HepG2 (cell line): Measurements from ENCODE around the gene NTRK2. TPM values are rescaled to one million over a fixed set of nuclear protein-coding genes. Genes with fewer than 3 reads are reported as not detected.

Experiments
- ATAC-seq: fragments of 200-7000 bp; cut with Tn5 transposase; 3 replicates; pipeline ENCODE4 v1.9.1; 2020; ENCODE audit warnings: mild to moderate bottlenecking, moderate library complexity
- BruUV-seq: library from RNA; stranded (reverse); fragments of 400-500 nt; replicated peaks from 2 replicates; lab custom pipeline; 2021; lab: Mats Ljungman, UMichigan
- CTCF ChIA-PET: fragments of 300-600 bp; formaldehyde crosslinking; extraction: SDS; loops from one replicate; lab custom pipeline; 2021; ENCODE audit warnings: low total read pairs, inconsistent platforms, low intra/inter-chr PET ratio; lab: Yijun Ruan, JAX
- POLR2A ChIA-PET: fragments of 350-600 bp; sonication (Branson Sonifier 250); formaldehyde crosslinking; loops from one replicate; lab custom pipeline; 2020; ENCODE audit warnings: antibody characterized with exemption, inconsistent platforms; lab: Yijun Ruan, JAX
- DNase-seq: peaks from one replicate; pipeline ENCODE4 v3.0.0-alpha.2; 2015; ENCODE audit warnings: low spot score
- FAIRE-seq: peaks from 3 replicates; lab custom pipeline; 2011; peaks lifted over from hg19 to GRCh38; lab: Jason Lieb, UNC
- H2AFZ ChIP-seq: one replicate; pipeline ENCODE4 v1.6.1; 2011; ENCODE audit warnings: low read length, inconsistent platforms
- H3K27ac ChIP-seq: fragments of 300-600 bp; 3 replicates; pipeline ENCODE4 v1.8.0; 2011; ENCODE audit warnings: mixed run types, mild to moderate bottlenecking, mixed read lengths, low read length, inconsistent platforms; ENCODE audit not compliant: insufficient read depth; ENCODE audit errors: extremely low read length
- H3K27me3 ChIP-seq, 2 experiments: fragments of 200-600 bp in 1 of 2; 2 replicates in 1 of 2; 3 replicates in 1 of 2; pipeline versions ENCODE4 v1.6.0 to v1.8.0; 2011; ENCODE audit warnings: low read length in 2 of 2, mild to moderate bottlenecking in 2 of 2, moderate library complexity in 2 of 2, inconsistent platforms in 1 of 2; ENCODE audit not compliant: insufficient read depth in 2 of 2, control insufficient read depth in 1 of 2
- H3K36me3 ChIP-seq, 2 experiments: fragments of 200-600 bp in 1 of 2; replicated peaks in 1 of 2; 2 replicates in 1 of 2; 3 replicates in 1 of 2; pipeline versions ENCODE4 v1.5.1 to v1.8.0; 2011; ENCODE audit warnings: low read length in 2 of 2, inconsistent platforms in 1 of 2; ENCODE audit not compliant: insufficient read depth in 2 of 2, control insufficient read depth in 1 of 2
- H3K4me1 ChIP-seq: 2 replicates; pipeline ENCODE4 v1.5.1; 2012; ENCODE audit warnings: low read length, inconsistent platforms; ENCODE audit not compliant: insufficient read depth
- H3K4me2 ChIP-seq: 2 replicates; pipeline ENCODE4 v1.6.0; 2011; ENCODE audit warnings: low read depth, low read length, inconsistent platforms
- H3K4me3 ChIP-seq, 3 experiments: fragments of 200-600 bp in 1 of 3; sonication (generic), shearing (Covaris generic) in 1 of 3; replicated peaks in 1 of 3; 2 replicates each; pipeline ENCODE4 v1.5.1; 2011 to 2016; ENCODE audit warnings: low read length in 3 of 3, inconsistent platforms in 2 of 3, low read depth in 2 of 3, mild to moderate bottlenecking in 2 of 3, control low read depth in 1 of 3, mixed read lengths in 1 of 3; ENCODE audit not compliant: insufficient read depth in 1 of 3
- H3K79me2 ChIP-seq: one replicate; pipeline ENCODE4 v1.6.1; 2011; ENCODE audit warnings: low read length, inconsistent platforms; ENCODE audit not compliant: insufficient read depth
- H3K9ac ChIP-seq: 2 replicates; pipeline ENCODE4 v1.6.0; 2011; ENCODE audit warnings: mild to moderate bottlenecking, low read depth, low read length, inconsistent platforms; ENCODE audit not compliant: insufficient read depth
- H3K9me3 ChIP-seq: 2 replicates; pipeline ENCODE4 v1.5.1; 2012; ENCODE audit warnings: mild to moderate bottlenecking, low read length
- H4K20me1 ChIP-seq: 2 replicates; pipeline ENCODE4 v1.6.0; 2011; ENCODE audit warnings: inconsistent platforms, mild to moderate bottlenecking, low read length, moderate library complexity; ENCODE audit not compliant: insufficient read depth
- CBX5 ChIP-seq: sonication (generic); formaldehyde crosslinking; IDR thresholded peaks from 2 replicates; pipeline ENCODE4 v1.4.0; 2020; ENCODE audit warnings: missing genetic modification reagents, borderline replicate concordance
- FOXP1 ChIP-seq, 2 experiments: fragments of 450-650 bp in 1 of 2; IDR thresholded peaks; 2 replicates each; pipeline ENCODE4 v1.6.1; 2017 to 2018; ENCODE audit warnings: antibody characterized with exemption in 1 of 2
- GTF3A ChIP-seq: sonication (generic); formaldehyde crosslinking; conservative IDR thresholded peaks from 2 replicates; pipeline ENCODE4 v1.4.0; 2020; ENCODE audit warnings: mild to moderate bottlenecking, missing genetic modification reagents
- NFE2 ChIP-seq: sonication (generic); formaldehyde crosslinking; IDR thresholded peaks from 2 replicates; pipeline ENCODE4 v1.4.0; 2020; ENCODE audit warnings: missing genetic modification reagents
- NFRKB ChIP-seq: fragments of 450-650 bp; IDR thresholded peaks from 2 replicates; pipeline ENCODE4 v1.6.1; 2017
- NR2C2 ChIP-seq: sonication (generic); formaldehyde crosslinking; IDR thresholded peaks from 2 replicates; pipeline ENCODE4 v1.4.0; 2020; ENCODE audit warnings: missing genetic modification reagents, mild to moderate bottlenecking, moderate library complexity, borderline replicate concordance
- PCBP1 ChIP-seq: fragments of 200-400 bp; formaldehyde crosslinking; IDR thresholded peaks from 2 replicates; pipeline ENCODE4 v1.6.1; 2017; ENCODE audit warnings: mild to moderate bottlenecking, low read depth, low read length, borderline replicate concordance
- SMAD1 ChIP-seq: sonication (generic); formaldehyde crosslinking; IDR thresholded peaks from 2 replicates; pipeline ENCODE4 v1.4.0; 2020; ENCODE audit warnings: missing genetic modification reagents, low read depth, mild to moderate bottlenecking, borderline replicate concordance
- SP140L ChIP-seq: sonication (generic); formaldehyde crosslinking; IDR thresholded peaks from 2 replicates; pipeline ENCODE4 v1.4.0; 2020; ENCODE audit warnings: missing genetic modification reagents, borderline replicate concordance
- ZNF20 ChIP-seq: sonication (generic); formaldehyde crosslinking; IDR thresholded peaks from 2 replicates; pipeline ENCODE4 v1.4.0; 2020; ENCODE audit warnings: mild to moderate bottlenecking, moderate library complexity, missing genetic modification reagents
- ZNF652 ChIP-seq: IDR thresholded peaks from 2 replicates; pipeline ENCODE4 v1.6.1; 2016; ENCODE audit warnings: low read depth, borderline replicate concordance
- ZSCAN31 ChIP-seq: sonication (generic); formaldehyde crosslinking; IDR thresholded peaks from 2 replicates; pipeline ENCODE4 v1.5.0; 2020; ENCODE audit warnings: low read depth, mild to moderate bottlenecking, missing genetic modification reagents
- ZZZ3 ChIP-seq: sonication (generic); formaldehyde crosslinking; IDR thresholded peaks from 2 replicates; pipeline ENCODE4 v1.4.0; 2020; ENCODE audit warnings: missing genetic modification reagents, mild to moderate bottlenecking, borderline replicate concordance
- WGBS: methylation state at CpG from one replicate; pipeline ENCODE4 v1.1.6; 2017; ENCODE audit warnings: low lambda C conversion rate; 5-methylcytosine and 5-hydroxymethylcytosine counted together
- in situ Hi-C: cut with HindIII; loops from 2 replicates; pipeline ENCODE4 v1.10.0; 2017; ENCODE audit warnings: low pct_unique_long_range_greater_than_20kb; ENCODE audit not compliant: extremely low pct_ligation_motif_present
- intact Hi-C: fragments of 100-400 bp; cut with micrococcal nuclease; formaldehyde crosslinking; loops from one replicate; pipeline ENCODE4 v1.10.0; 2022; ENCODE audit not compliant: unreplicated experiment
- polyA plus RNA-seq, 8 experiments: library from polyadenylated mRNA; depleted of rRNA in 3 of 8; stranded (reverse) in 7 of 8; unstranded in 1 of 8; fragments of >200 nt; fragmentation: Illumina TruSeq in 4 of 8; extraction: Trizol in 4 of 8; gene quantifications; 2 replicates each; pipeline versions ENCODE4 v1.2.1 to v1.2.3, GENCODE V29; 2011 to 2016; ENCODE audit warnings: low read depth in 4 of 8, missing spikeins in 1 of 8, mixed read lengths in 1 of 8; ENCODE audit not compliant: insufficient read depth in 1 of 8
- total RNA-seq, 5 experiments: library from RNA; depleted of rRNA; stranded (reverse); fragments of >200 nt; fragmentation: Illumina TruSeq; extraction: Trizol; gene quantifications; 2 replicates each; pipeline ENCODE4 v1.2.3, GENCODE V29; 2016; ENCODE audit warnings: low read depth in 1 of 5
- TF ChIP-seq, protein P1 (sequence below): sonication (generic); formaldehyde crosslinking; IDR thresholded peaks from 2 replicates; pipeline ENCODE4 v1.4.0; 2020; ENCODE audit warnings: missing genetic modification reagents, mild to moderate bottlenecking, borderline replicate concordance
- TF ChIP-seq, protein P2 (sequence below): sonication (generic); formaldehyde crosslinking; IDR thresholded peaks from 2 replicates; pipeline ENCODE4 v1.4.0; 2020; ENCODE audit warnings: mild to moderate bottlenecking, missing genetic modification reagents, borderline replicate concordance

Gene NTRK2
- total and polyA plus RNA-seq, 2 of the 13 experiments (the other 11 are each of a cell fraction or from before 2014, with no cell fraction given) = not detected

- Histone ChIP-seq H2AFZ (no peak overlapping the region), H3K9ac (no peak overlapping the region), H3K36me3 (no peaks in the 10 kb centered on the region), H3K27ac (no peak overlapping the region), H3K4me3 (no peak overlapping the region), H3K27me3 (no peaks in the 10 kb centered on the region), H3K9me3 (no peaks in the 10 kb centered on the region), H3K4me1 (no peaks in the 10 kb centered on the region), H3K79me2 (no peaks in the 10 kb centered on the region), H4K20me1 (no peaks in the 10 kb centered on the region), H3K4me2 (no peak overlapping the region)
- BruUV-seq = no TSS peak
- no peak for DNase-seq
- TF ChIP-seq NR2C2 (CRISPR knock-in tag) (no peak), PCBP1 (no peak), ZNF20 (no peak), ZZZ3 (CRISPR knock-in tag) (no peak), GTF3A (CRISPR knock-in tag) (no peak), CBX5 (CRISPR knock-in tag) (no peak), NFRKB (no peak), SP140L (CRISPR knock-in tag) (no peak), FOXP1 (IDR thresholded peaks at IDR 0.05) (no peak), FOXP1 (CRISPR knock-in tag; IDR thresholded peaks at IDR 0.05) (no peak), NFE2 (CRISPR knock-in tag) (no peak), ZSCAN31 (no peak), SMAD1 (CRISPR knock-in tag) (no peak), ZNF652 (CRISPR knock-in tag) (no peak)
- TF ChIP-seq, protein P1, sequence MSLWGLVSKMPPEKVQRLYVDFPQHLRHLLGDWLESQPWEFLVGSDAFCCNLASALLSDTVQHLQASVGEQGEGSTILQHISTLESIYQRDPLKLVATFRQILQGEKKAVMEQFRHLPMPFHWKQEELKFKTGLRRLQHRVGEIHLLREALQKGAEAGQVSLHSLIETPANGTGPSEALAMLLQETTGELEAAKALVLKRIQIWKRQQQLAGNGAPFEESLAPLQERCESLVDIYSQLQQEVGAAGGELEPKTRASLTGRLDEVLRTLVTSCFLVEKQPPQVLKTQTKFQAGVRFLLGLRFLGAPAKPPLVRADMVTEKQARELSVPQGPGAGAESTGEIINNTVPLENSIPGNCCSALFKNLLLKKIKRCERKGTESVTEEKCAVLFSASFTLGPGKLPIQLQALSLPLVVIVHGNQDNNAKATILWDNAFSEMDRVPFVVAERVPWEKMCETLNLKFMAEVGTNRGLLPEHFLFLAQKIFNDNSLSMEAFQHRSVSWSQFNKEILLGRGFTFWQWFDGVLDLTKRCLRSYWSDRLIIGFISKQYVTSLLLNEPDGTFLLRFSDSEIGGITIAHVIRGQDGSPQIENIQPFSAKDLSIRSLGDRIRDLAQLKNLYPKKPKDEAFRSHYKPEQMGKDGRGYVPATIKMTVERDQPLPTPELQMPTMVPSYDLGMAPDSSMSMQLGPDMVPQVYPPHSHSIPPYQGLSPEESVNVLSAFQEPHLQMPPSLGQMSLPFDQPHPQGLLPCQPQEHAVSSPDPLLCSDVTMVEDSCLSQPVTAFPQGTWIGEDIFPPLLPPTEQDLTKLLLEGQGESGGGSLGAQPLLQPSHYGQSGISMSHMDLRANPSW (CRISPR knock-in tag) = no peak
- TF ChIP-seq, protein P2, sequence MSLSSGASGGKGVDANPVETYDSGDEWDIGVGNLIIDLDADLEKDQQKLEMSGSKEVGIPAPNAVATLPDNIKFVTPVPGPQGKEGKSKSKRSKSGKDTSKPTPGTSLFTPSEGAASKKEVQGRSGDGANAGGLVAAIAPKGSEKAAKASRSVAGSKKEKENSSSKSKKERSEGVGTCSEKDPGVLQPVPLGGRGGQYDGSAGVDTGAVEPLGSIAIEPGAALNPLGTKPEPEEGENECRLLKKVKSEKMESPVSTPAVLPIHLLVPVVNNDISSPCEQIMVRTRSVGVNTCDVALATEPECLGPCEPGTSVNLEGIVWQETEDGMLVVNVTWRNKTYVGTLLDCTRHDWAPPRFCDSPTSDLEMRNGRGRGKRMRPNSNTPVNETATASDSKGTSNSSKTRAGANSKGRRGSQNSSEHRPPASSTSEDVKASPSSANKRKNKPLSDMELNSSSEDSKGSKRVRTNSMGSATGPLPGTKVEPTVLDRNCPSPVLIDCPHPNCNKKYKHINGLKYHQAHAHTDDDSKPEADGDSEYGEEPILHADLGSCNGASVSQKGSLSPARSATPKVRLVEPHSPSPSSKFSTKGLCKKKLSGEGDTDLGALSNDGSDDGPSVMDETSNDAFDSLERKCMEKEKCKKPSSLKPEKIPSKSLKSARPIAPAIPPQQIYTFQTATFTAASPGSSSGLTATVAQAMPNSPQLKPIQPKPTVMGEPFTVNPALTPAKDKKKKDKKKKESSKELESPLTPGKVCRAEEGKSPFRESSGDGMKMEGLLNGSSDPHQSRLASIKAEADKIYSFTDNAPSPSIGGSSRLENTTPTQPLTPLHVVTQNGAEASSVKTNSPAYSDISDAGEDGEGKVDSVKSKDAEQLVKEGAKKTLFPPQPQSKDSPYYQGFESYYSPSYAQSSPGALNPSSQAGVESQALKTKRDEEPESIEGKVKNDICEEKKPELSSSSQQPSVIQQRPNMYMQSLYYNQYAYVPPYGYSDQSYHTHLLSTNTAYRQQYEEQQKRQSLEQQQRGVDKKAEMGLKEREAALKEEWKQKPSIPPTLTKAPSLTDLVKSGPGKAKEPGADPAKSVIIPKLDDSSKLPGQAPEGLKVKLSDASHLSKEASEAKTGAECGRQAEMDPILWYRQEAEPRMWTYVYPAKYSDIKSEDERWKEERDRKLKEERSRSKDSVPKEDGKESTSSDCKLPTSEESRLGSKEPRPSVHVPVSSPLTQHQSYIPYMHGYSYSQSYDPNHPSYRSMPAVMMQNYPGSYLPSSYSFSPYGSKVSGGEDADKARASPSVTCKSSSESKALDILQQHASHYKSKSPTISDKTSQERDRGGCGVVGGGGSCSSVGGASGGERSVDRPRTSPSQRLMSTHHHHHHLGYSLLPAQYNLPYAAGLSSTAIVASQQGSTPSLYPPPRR (CRISPR knock-in tag) = no peak
- ATAC-seq = no peak
- in situ Hi-C loops (no loop called here), intact Hi-C loops (no loop called here)
- POLR2A ChIA-PET = no interaction called here
- 31% methylated on average over 2 of the region's 2 CpGs for WGBS
- no peak for FAIRE-seq
- CTCF ChIA-PET = no interaction called here
Measured at GRCh38 chr9:84916769-84917168, 247.2 kb downstream of the NTRK2 start.
